KOPT-K1 (cell line): Measurements from ENCODE around the gene ROPN1B.
"Not testable (repeated sequence)": the region's sequence is repeated elsewhere in the genome, so short reads cannot be mapped to it uniquely, and the experiment has no call there.

Experiments used
- H3K27ac ChIP-seq: fragments of 200-600 bp; sonication (generic); 2 replicates; pipeline ENCODE4 v1.5.1; 2016; ENCODE audit warnings: antibody characterized with exemption, mild to moderate bottlenecking, low read depth, low read length; ENCODE audit not compliant: poor library complexity, severe bottlenecking
- H3K36me3 ChIP-seq: fragments of 200-600 bp; sonication (generic); 2 replicates; pipeline ENCODE4 v1.5.1; 2017; ENCODE audit warnings: antibody characterized with exemption, mild to moderate bottlenecking, low read length, moderate library complexity; ENCODE audit not compliant: insufficient read depth
- H3K9me3 ChIP-seq: fragments of 200-600 bp; sonication (generic); 2 replicates; pipeline ENCODE4 v1.5.1; 2017; ENCODE audit warnings: antibody characterized with exemption, low read length, mild to moderate bottlenecking; ENCODE audit not compliant: insufficient read depth, poor library complexity, severe bottlenecking

Gene ROPN1B

DNA sequence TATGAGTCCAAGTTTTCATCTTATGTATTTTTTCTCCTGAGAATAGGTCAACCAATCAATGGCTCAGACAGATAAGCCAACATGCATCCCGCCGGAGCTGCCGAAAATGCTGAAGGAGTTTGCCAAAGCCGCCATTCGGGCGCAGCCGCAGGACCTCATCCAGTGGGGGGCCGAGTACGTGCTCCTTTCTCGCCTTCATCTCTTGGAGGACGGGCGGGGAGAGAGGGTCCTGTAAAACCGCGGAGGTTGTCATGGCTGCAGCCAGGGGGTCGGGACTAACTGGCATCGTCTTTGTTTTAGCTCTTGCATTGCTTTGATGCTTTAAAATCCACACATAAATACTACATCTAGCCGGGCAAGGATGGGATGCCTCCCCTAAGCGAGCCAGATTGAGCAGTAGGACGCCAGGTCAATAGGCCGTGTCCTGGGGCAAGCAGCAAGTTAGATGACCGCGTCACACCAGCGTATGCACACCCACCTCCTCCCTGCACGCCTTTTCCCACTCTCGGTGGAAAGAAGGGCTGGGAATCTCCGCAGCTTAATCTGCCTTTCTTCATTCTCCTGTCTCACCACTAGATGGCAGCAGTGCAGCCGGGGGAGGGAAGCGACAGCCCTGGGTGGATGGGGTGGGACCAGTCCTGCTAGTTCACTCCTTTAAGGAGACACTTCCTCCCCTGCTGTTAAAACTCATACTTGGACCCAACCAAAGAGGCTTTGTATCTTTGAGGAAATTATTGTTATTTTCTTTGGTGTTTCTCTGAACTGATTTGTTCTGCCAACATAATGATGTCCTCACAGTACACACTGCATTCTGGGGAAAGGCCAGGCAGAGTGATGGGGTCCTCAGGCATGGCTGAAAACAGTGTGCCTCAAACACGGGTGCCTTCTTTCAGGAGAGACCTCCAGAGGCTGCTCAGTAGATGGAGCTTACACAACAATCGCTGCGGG is 3.3 kb downstream of the ROPN1B start:
- not testable (repeated sequence) for H3K36me3 ChIP-seq, H3K27ac ChIP-seq, H3K9me3 ChIP-seq

DNA sequence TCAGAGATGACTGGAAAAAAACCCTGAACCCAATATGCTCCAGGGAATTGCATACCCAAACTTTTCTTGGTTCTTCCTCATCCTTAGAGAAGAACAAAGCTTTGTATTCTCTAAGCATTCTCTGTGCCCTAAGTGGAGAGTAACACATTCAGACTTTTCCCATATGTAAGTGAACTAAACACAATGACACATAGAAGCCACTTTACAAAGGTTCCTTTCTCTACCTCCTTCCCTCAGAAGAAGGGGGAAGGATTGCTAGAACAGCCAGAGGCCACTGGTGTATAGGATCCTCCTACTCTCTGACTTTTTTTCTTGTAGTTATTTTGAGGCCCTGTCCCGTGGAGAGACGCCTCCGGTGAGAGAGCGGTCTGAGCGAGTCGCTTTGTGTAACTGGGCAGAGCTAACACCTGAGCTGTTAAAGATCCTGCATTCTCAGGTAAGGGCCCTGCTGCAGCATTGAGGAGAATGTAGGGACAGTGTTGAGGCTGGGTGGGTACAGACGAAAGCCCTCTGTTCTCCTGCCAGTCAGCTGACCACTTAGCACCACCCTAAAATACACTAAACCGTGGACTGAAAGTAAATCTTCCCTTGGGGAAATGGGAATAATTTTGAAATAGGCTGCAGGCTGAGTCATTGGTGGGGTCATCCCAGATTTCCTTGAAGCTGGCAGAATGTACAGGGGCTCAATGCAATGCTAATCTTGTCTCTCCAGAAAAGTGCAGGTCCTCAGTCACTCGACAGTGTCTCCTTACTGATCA is 6.4 kb downstream of the ROPN1B start:
- H3K27ac ChIP-seq, H3K36me3 ChIP-seq, H3K9me3 ChIP-seq: not testable (repeated sequence)

DNA sequence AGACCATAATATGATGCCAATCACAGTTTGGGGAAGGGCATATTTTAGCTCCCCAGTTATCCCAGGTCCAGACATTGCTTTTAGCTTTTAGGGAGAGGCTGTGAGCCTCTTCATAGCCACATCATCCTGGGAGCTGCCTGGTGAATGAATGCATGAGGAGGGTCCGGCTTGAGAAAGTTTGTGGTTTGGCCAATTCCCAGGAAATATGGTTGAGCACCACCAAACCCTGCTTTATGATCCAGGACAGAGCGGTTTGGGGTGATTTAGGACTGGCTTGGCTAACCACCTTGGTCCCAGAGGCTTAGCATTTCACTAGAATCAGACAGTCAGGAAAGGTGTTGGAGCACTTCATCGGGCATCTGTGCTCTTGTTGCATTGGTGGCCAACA is 7.0 kb downstream of the ROPN1B start:
- not testable (repeated sequence) for H3K9me3 ChIP-seq, H3K36me3 ChIP-seq, H3K27ac ChIP-seq

DNA sequence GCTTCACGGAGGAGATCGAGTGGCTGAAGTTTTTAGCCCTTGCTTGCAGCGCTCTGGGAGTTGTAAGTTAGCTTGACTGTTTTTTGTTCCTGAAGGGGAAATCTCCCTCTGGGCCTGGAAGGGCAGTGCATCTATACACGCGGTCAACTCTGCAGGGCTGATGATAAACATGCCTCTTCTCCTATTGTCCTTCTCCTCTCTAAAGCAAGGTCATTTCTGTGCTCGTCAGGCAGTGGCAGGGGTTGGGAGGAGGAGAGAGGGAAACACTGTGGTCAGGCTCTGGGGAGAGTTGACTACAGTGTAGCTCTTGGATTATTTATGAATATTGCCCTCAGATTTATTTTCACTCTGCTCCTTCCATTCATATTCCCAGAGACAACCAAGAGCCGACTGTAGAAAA is 8.1 kb downstream of the ROPN1B start:
- not testable (repeated sequence) for H3K36me3 ChIP-seq, H3K27ac ChIP-seq, H3K9me3 ChIP-seq

DNA sequence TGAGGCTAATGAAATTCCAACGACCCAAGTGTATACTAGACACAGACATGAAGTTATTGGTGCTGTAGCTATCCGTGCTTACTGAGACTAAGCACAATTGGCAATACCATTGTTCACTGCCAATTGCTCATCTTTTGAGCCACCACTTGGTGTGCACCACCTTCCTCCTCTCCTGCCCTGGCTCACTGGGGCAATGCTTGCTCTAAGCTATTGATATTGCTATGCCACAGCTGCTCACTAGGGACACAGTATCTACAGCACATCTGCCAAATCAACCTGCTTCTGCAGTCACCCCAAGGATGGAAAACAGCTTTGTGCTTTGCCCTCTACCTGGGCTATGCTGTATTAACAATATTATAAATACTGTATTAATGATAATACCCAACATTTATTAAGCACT is 16.0 kb downstream of the ROPN1B start:
- H3K9me3 ChIP-seq, H3K36me3 ChIP-seq, H3K27ac ChIP-seq: not testable (repeated sequence)

DNA sequence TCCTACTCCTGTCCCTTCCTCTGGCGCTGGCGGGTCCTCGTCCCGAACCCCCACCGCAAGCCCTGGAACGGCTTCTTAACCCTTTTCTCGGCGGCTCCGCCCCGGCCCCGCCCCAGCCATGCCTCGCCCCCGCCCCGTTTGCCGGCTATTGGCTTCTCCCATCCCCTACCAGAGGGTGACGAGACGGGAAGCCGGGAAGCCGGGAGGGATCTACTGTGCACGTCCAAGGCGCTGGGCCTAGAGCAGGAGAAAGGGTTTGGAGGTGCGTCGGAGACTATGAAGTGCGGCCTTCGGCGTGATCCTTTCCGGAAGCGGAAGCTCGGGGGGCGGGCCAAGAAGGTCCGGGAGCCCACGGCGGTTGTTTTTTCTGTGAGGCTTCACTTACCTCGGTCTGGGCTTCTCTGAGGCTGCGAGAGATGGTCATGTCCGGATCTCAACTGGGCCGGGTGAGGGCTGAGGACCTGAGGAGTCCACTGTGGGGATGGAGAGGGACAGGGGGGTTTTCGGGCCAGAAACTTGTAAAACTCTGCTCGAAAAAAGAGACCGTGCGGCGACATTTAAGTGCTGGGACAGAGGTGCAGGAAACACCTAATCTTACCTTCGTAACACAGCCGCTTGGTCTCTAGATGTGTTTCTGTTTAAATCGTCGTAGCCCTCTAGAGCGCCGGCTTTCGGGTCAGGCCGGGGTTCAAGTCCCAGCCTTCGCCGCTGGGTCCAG is 21.4 kb downstream of the ROPN1B start:
- Histone ChIP-seq H3K27ac (peak overlapping the region; percentile 66), H3K9me3 (no peaks in the 10 kb centered on the region), H3K36me3 (no peaks in the 10 kb centered on the region)

DNA sequence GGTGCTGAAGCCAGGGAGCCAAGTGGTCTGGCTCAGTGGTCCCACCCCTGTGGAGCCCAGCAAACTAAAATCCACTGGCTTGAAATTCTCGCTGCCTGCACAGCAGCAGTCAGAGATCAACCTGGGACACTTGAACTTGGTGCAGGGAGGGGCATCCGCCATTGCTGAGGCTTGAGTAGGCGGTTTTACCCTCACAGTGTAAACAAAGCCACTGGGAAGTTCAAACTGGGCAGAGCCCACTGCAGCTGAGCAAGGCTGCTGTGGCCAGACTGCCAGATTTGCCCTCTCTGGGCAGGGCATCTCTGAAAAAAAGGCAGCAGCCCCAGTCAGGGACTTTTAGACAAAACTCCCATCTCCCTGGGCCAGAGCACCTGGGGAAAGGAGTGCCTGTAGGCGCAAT is 27.8 kb downstream of the ROPN1B start:
- not testable (repeated sequence) for H3K36me3 ChIP-seq, H3K9me3 ChIP-seq, H3K27ac ChIP-seq

DNA sequence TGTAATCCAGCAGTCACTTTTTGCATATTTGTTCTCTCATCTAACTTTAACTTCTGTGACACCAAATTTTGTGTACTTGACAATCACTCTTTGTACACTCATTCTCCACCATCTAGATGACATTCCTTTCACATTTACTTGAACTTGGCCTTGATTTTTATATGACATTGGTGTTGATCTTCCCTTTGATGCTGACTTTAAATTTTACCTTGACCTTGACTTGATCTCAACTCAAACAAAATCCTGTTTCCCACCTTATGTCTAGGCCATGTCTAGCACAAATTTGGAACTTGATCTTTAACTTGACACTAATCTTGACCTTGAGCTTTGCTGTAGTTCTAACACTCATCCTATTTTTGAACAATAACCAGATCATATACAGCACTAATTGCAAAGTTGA is 33.2 kb downstream of the ROPN1B start:
- H3K27ac ChIP-seq, result no peak overlapping the region
- no peaks in the 10 kb centered on the region for H3K9me3 ChIP-seq

DNA sequence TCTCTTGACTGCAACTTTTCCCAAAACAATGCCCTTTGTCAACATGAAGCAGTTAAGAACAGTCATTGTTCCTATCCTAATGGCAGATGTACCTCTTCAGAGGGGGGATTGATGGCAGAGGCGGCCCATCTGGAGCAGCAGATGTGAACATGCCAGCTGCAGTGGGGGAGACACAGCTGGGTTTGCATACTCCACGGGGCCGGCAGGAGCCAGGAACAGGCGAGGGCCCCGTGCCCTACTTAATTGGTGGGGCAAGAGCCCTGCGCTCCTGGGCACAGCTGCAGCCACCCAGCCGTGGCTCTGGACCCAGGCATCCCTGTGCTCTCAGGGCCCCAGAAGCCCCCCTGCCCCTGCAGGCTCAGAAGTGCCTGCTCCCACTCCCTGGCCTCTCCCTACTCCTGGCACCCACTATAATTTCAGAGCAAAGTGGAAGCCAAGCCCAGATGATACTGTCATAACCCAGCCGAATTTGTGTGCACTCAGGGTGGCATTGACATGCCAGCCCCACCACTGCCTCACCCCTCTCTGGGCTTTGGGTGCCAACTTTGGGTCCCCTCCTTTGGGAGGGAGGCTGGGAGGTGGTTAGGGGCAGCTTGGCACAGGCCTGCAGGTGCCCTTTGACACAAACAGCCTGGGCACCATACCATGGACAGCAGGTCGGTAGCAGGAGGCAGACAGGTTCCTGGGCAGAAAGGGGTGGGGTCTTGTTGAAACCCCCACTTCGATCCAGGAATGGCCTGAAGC is 34.6 kb downstream of the ROPN1B start:
- Histone ChIP-seq H3K9me3 (no peaks in the 10 kb centered on the region), H3K27ac (no peak overlapping the region), H3K36me3 (peaks cover 10% of the 10 kb centered on the region; the same call in 1 of the 2 replicates)

More for the DNA sequence above, 33.2 kb downstream of the ROPN1B start:
- no peaks in the 10 kb centered on the region for H3K36me3 ChIP-seq

DNA sequence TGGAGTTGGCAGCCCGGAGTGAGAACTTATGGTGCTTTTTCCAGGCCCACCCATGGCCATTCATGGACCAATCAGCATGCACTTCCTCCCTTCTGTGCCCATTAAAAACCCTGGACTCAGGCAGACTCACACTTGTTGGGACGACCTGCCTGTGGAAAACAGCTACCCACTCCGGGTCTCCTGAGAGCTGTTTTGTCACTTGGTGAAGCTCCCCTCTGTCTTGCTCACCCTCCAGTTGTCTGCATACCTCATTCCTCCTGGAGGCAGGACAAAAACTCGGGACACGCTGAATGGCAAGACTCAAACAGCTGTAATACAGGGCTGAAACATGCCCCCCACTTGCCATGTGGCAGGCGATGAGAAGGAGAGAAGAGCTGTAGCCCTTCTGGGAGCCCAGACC is 35.2 kb downstream of the ROPN1B start:
- H3K36me3 ChIP-seq, result peaks cover 10% of the 10 kb centered on the region; the same call in 1 of the 2 replicates
- H3K9me3 ChIP-seq, result no peaks in the 10 kb centered on the region
- H3K27ac ChIP-seq, result no peak overlapping the region

DNA sequence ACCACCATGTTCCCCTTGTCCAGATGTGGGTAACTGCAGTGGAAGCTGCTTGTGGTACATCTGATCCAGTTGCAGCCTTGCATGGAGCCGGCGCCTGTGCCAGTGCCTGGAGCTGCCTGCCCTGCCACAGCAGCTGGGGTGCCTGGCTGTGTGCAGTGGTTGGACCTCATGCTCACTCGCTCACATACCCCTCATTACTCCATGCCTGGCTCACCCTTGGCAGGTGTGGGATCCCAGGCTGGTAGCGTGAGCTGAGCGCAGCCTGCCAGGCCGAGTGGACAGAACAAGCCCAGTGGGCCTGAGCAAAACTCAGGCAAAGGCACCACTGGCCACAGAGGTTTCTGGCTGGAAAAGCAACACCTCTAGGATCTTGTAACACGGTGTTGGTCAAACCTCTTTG is 35.7 kb downstream of the ROPN1B start:
- Histone ChIP-seq H3K9me3 (no peaks in the 10 kb centered on the region), H3K36me3 (peaks cover 10% of the 10 kb centered on the region; the same call in 1 of the 2 replicates)

DNA sequence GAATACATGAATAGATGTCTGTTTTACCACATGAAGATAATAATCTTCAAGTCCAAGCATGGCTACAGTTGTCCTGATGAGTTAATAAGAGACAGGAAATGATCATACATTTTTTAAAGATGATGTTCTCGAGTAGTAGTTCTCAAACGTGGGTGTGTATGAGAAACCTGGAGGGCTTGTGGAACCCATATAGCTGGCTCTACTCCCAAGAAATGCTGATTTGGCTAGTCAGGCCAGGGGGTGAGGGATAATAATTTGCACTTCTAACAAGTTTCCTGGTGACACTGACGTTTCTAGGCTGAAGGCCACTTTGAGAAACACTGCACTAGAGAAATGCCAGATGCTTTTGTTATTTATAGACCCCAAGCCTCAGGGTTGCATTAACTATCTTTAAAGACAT is 37.0 kb downstream of the ROPN1B start:
- Histone ChIP-seq H3K27ac (no peak overlapping the region), H3K9me3 (no peaks in the 10 kb centered on the region), H3K36me3 (peaks cover 13% of the 10 kb centered on the region; the same call in 1 of the 2 replicates)

More for the DNA sequence above, 35.7 kb downstream of the ROPN1B start:
- H3K27ac ChIP-seq, result no peak overlapping the region

DNA sequence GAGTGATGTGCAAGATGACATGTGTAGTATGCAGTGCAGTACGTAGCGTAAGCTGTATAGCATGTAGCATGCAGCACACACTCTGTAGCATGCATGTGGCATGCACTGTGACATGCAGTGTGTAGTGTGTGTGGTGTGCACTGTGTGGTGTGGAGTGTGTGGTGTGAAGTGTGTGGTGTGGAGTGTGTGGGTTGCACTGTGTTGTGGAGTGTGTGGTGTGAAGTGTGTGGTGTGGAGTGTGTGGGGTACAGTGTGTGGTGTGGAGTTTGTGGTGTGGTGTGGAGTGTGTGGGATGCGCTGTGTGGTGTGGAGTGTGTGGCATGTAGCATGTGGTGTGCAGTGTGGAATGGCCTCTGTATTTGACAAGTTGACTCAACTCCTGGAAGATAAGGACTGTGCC is 39.2 kb downstream of the ROPN1B start:
- H3K27ac ChIP-seq, result no peak overlapping the region
- H3K36me3 ChIP-seq, result peaks cover 13% of the 10 kb centered on the region; the same call in 1 of the 2 replicates
- no peaks in the 10 kb centered on the region for H3K9me3 ChIP-seq

DNA sequence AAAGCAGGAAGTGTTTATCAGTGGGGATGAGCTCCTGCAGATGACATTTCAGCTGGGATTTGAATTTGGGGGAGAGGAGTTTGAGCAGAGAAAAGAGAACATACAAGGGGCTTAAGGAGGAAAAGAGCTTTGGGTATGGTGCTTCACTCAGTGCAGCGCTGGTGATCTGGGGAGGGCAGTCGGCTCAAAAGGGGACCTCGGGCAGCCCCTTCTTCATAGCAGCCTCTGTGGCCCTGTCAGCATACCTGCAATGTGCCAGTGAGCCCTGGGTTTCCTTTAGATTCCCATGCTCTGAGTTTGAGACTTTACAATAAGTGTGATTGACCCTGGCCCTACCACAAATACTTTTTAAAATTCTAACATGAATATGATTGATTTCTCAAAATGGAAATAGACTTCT is 40.2 kb downstream of the ROPN1B start:
- H3K9me3 ChIP-seq, result no peaks in the 10 kb centered on the region
- peaks cover 13% of the 10 kb centered on the region; the same call in 1 of the 2 replicates for H3K36me3 ChIP-seq
- H3K27ac ChIP-seq, result no peak overlapping the region
